Activated B cell treated with CpG ODN at 0.5 μM for 24 hours (primary cell): Measurements from ENCODE around the gene MTUS2. TPM values are rescaled to one million over a fixed set of nuclear protein-coding genes. Genes with fewer than 3 reads are reported as not detected.
A peak's percentile ranks its signal among the peaks of the same experiment; 100 is the strongest.

Experiments used
- ATAC-seq: fragments of 200-7000 bp; cut with Tn5 transposase; one replicate; pipeline ENCODE4 v1.10.0; 2021; ENCODE audit warnings: low read depth, mild to moderate bottlenecking, moderate library complexity
- CTCF ChIA-PET: fragments of 350-600 bp; sonication (Branson Sonifier 250); formaldehyde crosslinking; loops from one replicate; lab custom pipeline; 2021; ENCODE audit warnings: antibody characterized with exemption; lab: Charles Lee
- POLR2A ChIA-PET: fragments of 350-600 bp; sonication (Branson Sonifier 250); formaldehyde crosslinking; loops from one replicate; lab custom pipeline; 2021; ENCODE audit warnings: antibody characterized with exemption; lab: Charles Lee
- DNase-seq: peaks from one replicate; pipeline ENCODE4 v3.0.0; 2022
- H3K27ac Mint-ChIP-seq: one replicate; pipeline ENCODE4 v1.8.0; 2020; ENCODE audit warnings: mixed read lengths
- H3K27me3 Mint-ChIP-seq: one replicate; pipeline ENCODE4 v1.8.0; 2021; ENCODE audit warnings: mixed read lengths
- H3K36me3 Mint-ChIP-seq: one replicate; pipeline ENCODE4 v1.8.0; 2021; ENCODE audit warnings: low read depth, mixed read lengths
- H3K4me1 Mint-ChIP-seq: one replicate; pipeline ENCODE4 v1.8.0; 2021; ENCODE audit warnings: mixed read lengths
- H3K4me3 Mint-ChIP-seq: one replicate; pipeline ENCODE4 v1.8.0; 2020; ENCODE audit warnings: mild to moderate bottlenecking, mixed read lengths
- H3K9me3 Mint-ChIP-seq: one replicate; pipeline ENCODE4 v1.8.0; 2020; ENCODE audit warnings: mixed read lengths
- intact Hi-C: fragments of 100-400 bp; cut with micrococcal nuclease; formaldehyde crosslinking; loops from one replicate; pipeline ENCODE4 v1.15.1; 2024
- total RNA-seq: library from RNA; stranded (reverse); gene quantifications from 2 replicates; pipeline ENCODE4 v1.2.3, GENCODE V29; 2022
- TF ChIP-seq, protein P1 (sequence below): fragments of 200-600 bp; IDR thresholded peaks from one replicate; pipeline ENCODE4 v1.8.0; 2022; ENCODE audit warnings: antibody characterized with exemption, mild to moderate bottlenecking

Gene MTUS2
- total RNA-seq, 1 donor from 2014 or later: not detected

DNA sequence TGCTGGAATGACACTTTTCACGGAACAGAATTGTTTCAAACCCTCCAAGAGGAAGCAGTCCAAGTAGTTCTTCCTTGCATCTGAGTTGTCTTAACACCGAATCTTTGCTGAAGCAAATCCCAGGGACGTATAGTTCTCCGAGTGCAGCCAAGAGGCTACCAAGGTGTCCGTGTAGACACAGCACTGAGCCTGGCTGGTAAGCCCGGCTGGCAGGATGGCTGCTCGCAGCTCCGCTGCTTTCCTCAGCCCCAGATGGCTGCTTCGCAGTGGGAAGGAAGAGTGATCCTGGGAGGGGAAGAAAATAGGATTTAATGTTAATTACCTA lies 670.4 kb downstream of the MTUS2 start:
- intact Hi-C loops: no loop called here
- no peak overlapping the region for H3K27ac Mint-ChIP-seq
- ChIA-PET CTCF (interaction anchor here (1.2 kb wide), 1 partner anchor 17 kb away, joined by 3 read pairs; no protein-coding TSS in a partner anchor), POLR2A (no interaction called here)
- H3K4me1 Mint-ChIP-seq: peaks cover 16% of the 10 kb centered on the region
- TF ChIP-seq, protein P1, sequence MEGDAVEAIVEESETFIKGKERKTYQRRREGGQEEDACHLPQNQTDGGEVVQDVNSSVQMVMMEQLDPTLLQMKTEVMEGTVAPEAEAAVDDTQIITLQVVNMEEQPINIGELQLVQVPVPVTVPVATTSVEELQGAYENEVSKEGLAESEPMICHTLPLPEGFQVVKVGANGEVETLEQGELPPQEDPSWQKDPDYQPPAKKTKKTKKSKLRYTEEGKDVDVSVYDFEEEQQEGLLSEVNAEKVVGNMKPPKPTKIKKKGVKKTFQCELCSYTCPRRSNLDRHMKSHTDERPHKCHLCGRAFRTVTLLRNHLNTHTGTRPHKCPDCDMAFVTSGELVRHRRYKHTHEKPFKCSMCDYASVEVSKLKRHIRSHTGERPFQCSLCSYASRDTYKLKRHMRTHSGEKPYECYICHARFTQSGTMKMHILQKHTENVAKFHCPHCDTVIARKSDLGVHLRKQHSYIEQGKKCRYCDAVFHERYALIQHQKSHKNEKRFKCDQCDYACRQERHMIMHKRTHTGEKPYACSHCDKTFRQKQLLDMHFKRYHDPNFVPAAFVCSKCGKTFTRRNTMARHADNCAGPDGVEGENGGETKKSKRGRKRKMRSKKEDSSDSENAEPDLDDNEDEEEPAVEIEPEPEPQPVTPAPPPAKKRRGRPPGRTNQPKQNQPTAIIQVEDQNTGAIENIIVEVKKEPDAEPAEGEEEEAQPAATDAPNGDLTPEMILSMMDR: no peak
- ATAC-seq (no peak), DNase-seq (no peak)
- no peak overlapping the region for H3K4me3 Mint-ChIP-seq
- H3K27me3 Mint-ChIP-seq: peaks cover 5% of the 10 kb centered on the region
- H3K36me3 Mint-ChIP-seq: no peaks in the 10 kb centered on the region
- no peaks in the 10 kb centered on the region for H3K9me3 Mint-ChIP-seq

DNA sequence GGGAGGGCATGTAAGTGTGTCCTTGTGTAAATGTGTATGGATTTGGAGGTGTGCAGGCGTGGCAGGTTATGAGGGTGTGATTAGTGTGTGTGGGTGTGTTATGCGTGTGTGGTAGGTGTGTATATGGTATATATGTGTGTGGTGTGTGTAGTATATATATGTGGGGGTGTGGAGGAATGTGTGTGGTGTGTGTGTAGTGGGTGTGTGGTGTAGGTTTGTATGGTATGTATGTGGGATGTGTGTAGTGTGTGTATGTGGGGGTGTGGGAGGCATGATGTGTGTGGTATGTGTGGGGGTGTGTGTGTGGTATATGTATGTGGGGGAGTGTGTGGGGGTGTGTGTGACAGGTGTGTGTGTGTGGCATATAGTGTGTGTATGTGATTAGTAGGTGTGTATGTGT lies 671.1 kb downstream of the MTUS2 start:
- DNase-seq: no peak
- H3K4me1 Mint-ChIP-seq: peaks cover 23% of the 10 kb centered on the region
- H3K9me3 Mint-ChIP-seq: no peaks in the 10 kb centered on the region
- intact Hi-C loops: no loop called here
- POLR2A ChIA-PET: no interaction called here
- H3K36me3 Mint-ChIP-seq: no peaks in the 10 kb centered on the region
- H3K27ac Mint-ChIP-seq: no peak overlapping the region
- H3K4me3 Mint-ChIP-seq: no peak overlapping the region
- CTCF ChIA-PET: no interaction called here
- ATAC-seq: no peak
- TF ChIP-seq, protein P1: no peak
- peaks cover 5% of the 10 kb centered on the region for H3K27me3 Mint-ChIP-seq

DNA sequence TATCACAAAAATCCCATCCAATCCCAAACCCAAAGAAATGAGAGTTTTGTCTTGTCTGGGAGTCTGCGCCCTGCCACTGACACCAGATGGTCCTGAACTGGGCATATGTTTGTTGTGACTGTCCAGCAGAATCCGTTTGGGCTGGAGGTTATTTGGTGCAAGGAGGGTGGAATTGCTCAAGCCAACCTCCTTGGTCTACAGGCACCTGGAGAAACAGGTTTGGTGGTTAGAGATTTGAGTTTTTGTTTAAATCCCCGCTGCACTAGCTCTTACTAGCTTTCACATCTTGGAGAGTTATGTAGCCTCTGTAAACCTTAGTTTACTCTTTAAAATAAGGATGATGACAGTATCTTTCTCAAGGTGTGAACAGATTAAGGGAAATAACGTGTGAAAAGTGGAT lies 673.7 kb downstream of the MTUS2 start:
- intact Hi-C loops: loop anchor here (2.0 kb wide), 2 partner anchors 15 to 101 kb away; partner anchors contain the start of gene SLC7A1
- POLR2A ChIA-PET: interaction anchor here (1.0 kb wide), 1 partner anchor 357 kb away, joined by 7 read pairs; the partner anchor contains the start of gene UBL3
- H3K4me1 Mint-ChIP-seq: peaks cover 36% of the 10 kb centered on the region

DNA sequence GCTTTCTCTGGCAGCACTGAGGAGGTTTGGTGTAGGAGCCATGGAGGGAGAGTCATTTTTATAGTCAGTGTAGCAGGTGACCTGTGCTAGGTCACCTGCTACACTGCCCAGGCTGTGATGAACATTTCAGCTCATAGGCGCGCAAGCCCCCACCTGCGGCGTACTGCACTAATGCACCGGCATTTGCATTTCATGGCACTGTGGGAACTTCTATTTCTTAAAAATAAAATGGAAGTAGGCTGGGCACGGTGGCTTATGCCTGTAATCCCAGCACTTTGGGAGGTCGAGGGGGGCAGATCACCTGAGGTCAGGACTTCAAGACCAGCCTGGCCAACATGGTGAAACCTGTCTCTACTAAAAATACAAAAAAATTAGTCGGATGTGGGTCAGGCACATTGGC lies 674.4 kb downstream of the MTUS2 start:
- POLR2A ChIA-PET: interaction anchor here (0.6 to 1.2 kb wide), 4 partner anchors 11 to 1893 kb away, joined by 3 to 10 read pairs (median 6); partner anchors contain the start of gene UBL3
- ATAC-seq: no peak
- Mint-ChIP-seq H3K27ac (peak overlapping the region; percentile 3), H3K4me1 (peaks cover 36% of the 10 kb centered on the region), H3K27me3 (no peaks in the 10 kb centered on the region), H3K9me3 (no peaks in the 10 kb centered on the region), H3K4me3 (peak overlapping the region; percentile 5), H3K36me3 (no peaks in the 10 kb centered on the region)
- intact Hi-C loops: loop anchor here (2.0 kb wide), 2 partner anchors 14 to 100 kb away; partner anchors contain the start of gene SLC7A1
- no peak for DNase-seq
- CTCF ChIA-PET: interaction anchor here (1.0 kb wide), 1 partner anchor 21 kb away, joined by 3 read pairs; no protein-coding TSS in a partner anchor
- TF ChIP-seq, protein P1: no peak

More for the DNA sequence above, 673.7 kb downstream of the MTUS2 start:
- Mint-ChIP-seq H3K27me3 (peaks cover under 1% of the 10 kb centered on the region), H3K9me3 (no peaks in the 10 kb centered on the region), H3K4me3 (no peak overlapping the region), H3K27ac (peak overlapping the region; percentile 25), H3K36me3 (no peaks in the 10 kb centered on the region)
- ATAC-seq: no peak
- TF ChIP-seq, protein P1: no peak
- no peak for DNase-seq
- CTCF ChIA-PET: interaction anchor here (1.0 to 1.4 kb wide), 3 partner anchors 15 to 22 kb away, joined by 3 to 4 read pairs (median 3); no protein-coding TSS in a partner anchor

DNA sequence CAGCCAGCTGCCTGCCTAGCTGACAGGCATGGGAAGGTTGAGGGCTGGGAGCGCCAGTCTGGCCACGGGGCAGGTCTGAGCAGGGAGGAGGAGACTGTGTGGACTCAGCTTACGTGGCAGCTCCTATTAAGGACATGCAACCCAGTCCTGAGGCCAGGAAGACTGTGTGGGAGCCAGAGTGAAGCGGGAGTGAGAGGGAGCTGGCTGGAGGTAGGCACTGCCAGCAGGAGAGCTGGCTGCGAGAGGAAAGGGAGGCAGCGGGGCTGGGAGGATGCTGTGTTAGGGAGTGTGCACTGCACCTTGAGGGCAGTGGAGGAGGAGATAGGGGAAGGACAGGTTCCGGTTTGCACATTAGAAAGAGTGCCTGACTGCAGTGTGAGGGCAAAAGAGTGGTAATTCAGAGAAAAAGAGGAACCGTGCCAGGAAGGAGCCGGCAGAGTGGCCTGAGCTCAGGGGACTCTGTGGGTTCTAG lies 676.1 kb downstream of the MTUS2 start:
- Mint-ChIP-seq H3K36me3 (no peaks in the 10 kb centered on the region), H3K9me3 (no peaks in the 10 kb centered on the region), H3K27ac (peak overlapping the region; percentile 68), H3K27me3 (no peaks in the 10 kb centered on the region), H3K4me1 (peaks cover 36% of the 10 kb centered on the region), H3K4me3 (peak overlapping the region; percentile 71)
- DNase-seq (peak; percentile 38), ATAC-seq (peak; percentile 70)
- intact Hi-C loops: loop anchor here (1.0 kb wide), 1 partner anchor 24 kb away; no protein-coding TSS in a partner anchor
- POLR2A ChIA-PET: interaction anchor here (0.6 to 1.1 kb wide), 4 partner anchors 355 to 1239 kb away, joined by 3 to 10 read pairs (median 4); partner anchors contain the start of genes ALOX5AP and UBL3
- TF ChIP-seq, protein P1: no peak
- CTCF ChIA-PET: interaction anchor here (0.7 to 1.9 kb wide), 2 partner anchors 13 to 23 kb away, joined by 4 to 22 read pairs; no protein-coding TSS in a partner anchor
